ENCODE measurements around the gene HDAC4. TPM values are rescaled to one million over a fixed set of nuclear protein-coding genes. Genes with fewer than 3 reads are reported as not detected.

The HDAC4 gene
- total and polyA plus RNA-seq, 2 of the 8 experiments (the other 6 are each of a cell fraction or from before 2014, with no cell fraction given): 15.4 to 31.5 TPM

DNA sequence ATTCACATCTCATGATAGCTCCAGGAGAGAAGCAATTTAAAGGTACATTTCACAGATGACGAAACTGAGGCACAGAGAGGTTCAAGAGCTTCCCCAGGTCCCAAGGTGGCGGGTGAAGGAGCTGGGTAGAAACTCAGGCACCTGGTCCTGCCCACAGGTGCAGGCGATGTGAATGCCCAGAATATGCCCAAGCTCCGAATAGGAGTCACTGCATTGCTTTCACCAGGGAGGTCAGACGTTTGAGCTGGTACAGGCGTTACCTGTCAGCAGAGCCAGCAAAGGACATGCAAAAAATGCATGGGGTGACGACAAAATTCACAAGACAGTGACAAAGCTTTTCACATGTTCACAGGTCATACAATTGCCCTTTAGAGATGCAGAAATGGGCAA, 247.9 kb downstream of the HDAC4 start:
- Histone ChIP-seq H3K23ac (ENCODE audit: insufficient read length) (no peak overlapping the region), H4K5ac (ENCODE audit: insufficient read length, low read depth, low read length) (no peak overlapping the region), H2BK12ac (ENCODE audit: low read depth, low read length) (no peak overlapping the region), H3K4ac (replicated peaks; ENCODE audit: insufficient read length, low read depth, low read length) (no peak overlapping the region), H2BK15ac (ENCODE audit: low read length) (no peak overlapping the region), H4K20me1 (replicated peaks in 1 of 2; ENCODE audit: control insufficient read depth in 1 of 2, insufficient read depth in 2 of 2, low read length in 2 of 2) (no peaks in the 10 kb centered on the region), H3K79me1 (ENCODE audit: low read depth, low read length) (no peaks in the 10 kb centered on the region), H3K79me2 (ENCODE audit: control insufficient read depth in 1 of 2, insufficient read depth in 2 of 2, low read length in 2 of 2) (no peaks in the 10 kb centered on the region), H4K91ac (replicated peaks; ENCODE audit: insufficient read length, low read length) (no peak overlapping the region), H4K8ac (ENCODE audit: extremely low read depth, insufficient read depth, low read length) (no peak overlapping the region), H2AK5ac (ENCODE audit: low read depth, low read length) (no peak overlapping the region), H3K56ac (replicated peaks; ENCODE audit: insufficient read length, low read depth, low read length) (no peak overlapping the region), H2BK5ac (ENCODE audit: low read depth, low read length) (no peak overlapping the region), H2BK120ac (replicated peaks; ENCODE audit: low read depth, low read length) (no peak overlapping the region), H3K18ac (ENCODE audit: extremely low read depth, low read length) (no peak overlapping the region), H3K9me3 (ENCODE audit: insufficient read depth in 2 of 2, low read depth in 1 of 2, low read length in 1 of 2) (no peaks in the 10 kb centered on the region), H3K4me1 (replicated peaks in 1 of 4; ENCODE audit: control insufficient read depth in 3 of 4, insufficient read depth in 4 of 4, low read length in 3 of 4) (no peaks in the 10 kb centered on the region), H3K36me3 (ENCODE audit: control insufficient read depth in 2 of 4, insufficient read depth in 4 of 4, low read length in 3 of 4) (peaks cover 0 to 10% (median 2%) of the 10 kb centered on the region in 4 experiments; a peak in 5 of 8 replicates), H3K23me2 (ENCODE audit: low read depth, low read length) (peaks cover 3% of the 10 kb centered on the region; the same call in 1 of the 2 replicates), H3K4me2 (ENCODE audit: insufficient read depth in 1 of 2, low read depth in 2 of 2, low read length in 2 of 2) (no peak overlapping the region), H3K14ac (ENCODE audit: insufficient read length) (no peak overlapping the region), H3K27me3 (replicated peaks in 1 of 4; ENCODE audit: control insufficient read depth in 3 of 4, extremely low read depth in 1 of 4, insufficient read depth in 3 of 4, low read length in 3 of 4) (no peaks in the 10 kb centered on the region), H3K4me3 (ENCODE audit: extremely low read depth in 1 of 4, insufficient read depth in 2 of 4, low read depth in 3 of 4, low read length in 4 of 4) (no peak overlapping the region), H2BK20ac (ENCODE audit: low read length) (no peak overlapping the region), H2AFZ (ENCODE audit: low read length) (no peak overlapping the region), H3K27ac (ENCODE audit: low read depth, low read length) (no peak overlapping the region), H3K9ac (replicated peaks in 1 of 4; ENCODE audit: extremely low read depth in 1 of 4, low read depth in 3 of 4, low read length in 3 of 4) (no peak overlapping the region)
- DNase-seq (ENCODE audit: low read depth in 1 of 2, low spot score in 2 of 2) (no peak), FAIRE-seq (no peak)
- 89% methylated on average over 7 of the region's 7 CpGs; no CpG with 5 or more reads in 1 of the 2 experiments for WGBS, 2 experiments (ENCODE audit: extremely low coverage in 1 of 2, insufficient coverage in 1 of 2, insufficient read length in 1 of 2, insufficient replicate concordance in 2 of 2, low coverage in 1 of 2, low lambda C conversion rate in 2 of 2, missing lambda C conversion rate in 1 of 2)
- TF ChIP-seq HDAC6 (IDR thresholded peaks at IDR 0.05; ENCODE audit: low read depth, low read length) (no peak), KDM1A (IDR thresholded peaks at IDR 0.05; ENCODE audit: borderline replicate concordance, low read length) (no peak), SP2 (IDR thresholded peaks at IDR 0.05; ENCODE audit: low read length) (no peak), HDAC2 (IDR thresholded peaks at IDR 0.05; ENCODE audit: borderline replicate concordance in 1 of 2, low read depth in 2 of 2, low read length in 2 of 2) (no peak), RBBP5 (IDR thresholded peaks at IDR 0.05; ENCODE audit: borderline replicate concordance, low read depth, low read length) (no peak), TAF7 (optimal IDR thresholded peaks at IDR 0.05; ENCODE audit: borderline replicate concordance, low read depth, low read length) (no peak), RFX5 (IDR thresholded peaks at IDR 0.05; ENCODE audit: borderline replicate concordance, low read depth, low read length) (no peak)
- CTCF ChIA-PET (ENCODE audit: partially characterized antibody): interaction anchor here (4.2 kb wide), 1 partner anchor 10 kb away, joined by 28 read pairs; no protein-coding TSS in a partner anchor
- POLR2A ChIA-PET (ENCODE audit: partially characterized antibody): no interaction called here

Data from H1 (cell line).